Measurements from ENCODE around the gene TTLL5. TPM values are rescaled to one million over a fixed set of nuclear protein-coding genes. Genes with fewer than 3 reads are reported as not detected.

TTLL5 gene
- polyA plus RNA-seq, 1 of the 3 experiments (the other 2 are of a cell fraction): 9.6 TPM

DNA sequence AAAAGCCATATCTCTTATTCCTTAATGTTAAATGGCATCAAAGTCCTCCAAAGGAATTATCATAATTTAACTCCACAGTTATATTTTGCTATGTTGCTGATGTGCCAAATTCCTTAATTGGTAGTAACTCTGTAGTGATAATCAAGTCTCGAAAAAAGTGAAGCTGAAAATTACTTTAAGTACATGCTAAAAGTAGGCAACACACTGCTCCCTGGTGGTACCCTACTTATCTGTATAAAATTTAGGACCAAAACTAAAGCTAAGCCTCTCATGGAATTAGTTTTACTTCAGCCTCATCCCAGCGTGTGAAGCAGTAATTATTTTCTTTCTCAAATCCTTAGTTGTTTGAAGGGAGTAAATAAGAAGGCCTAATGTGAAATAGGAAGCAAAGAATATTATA lies 132.8 kb downstream of the TTLL5 start:
- peaks cover 10% of the 10 kb centered on the region; the same call in 1 of the 2 replicates for H3K9me3 ChIP-seq
- H3K9me2 ChIP-seq: no peaks in the 10 kb centered on the region
- DNase-seq: no peak
- H3K36me3 ChIP-seq (replicated peaks in 1 of 2; ENCODE audit: control insufficient read depth in 1 of 2, insufficient read depth in 2 of 2, low read length in 1 of 2): peaks cover 24 to 46% of the 10 kb centered on the region in 2 experiments
- CTCF ChIA-PET: interaction anchor here (0.7 to 3.4 kb wide), 14 partner anchors 10 to 257 kb away, joined by 3 to 16 read pairs (median 4); partner anchors contain the start of gene IFT43
- TF ChIP-seq RAD21 (IDR thresholded peaks at IDR 0.05; ENCODE audit: low read length): peak; percentile 11; the same call in 1 of the 2 replicates
- TF ChIP-seq GATA2 (CRISPR knock-in tag; IDR thresholded peaks at IDR 0.05): no peak
- TF ChIP-seq TEAD4 (IDR thresholded peaks at IDR 0.05; ENCODE audit: borderline replicate concordance, insufficient read depth): no peak
- no peak for TF ChIP-seq ZBTB33 (IDR thresholded peaks at IDR 0.05; ENCODE audit: borderline replicate concordance, low read depth)
- peak; percentile 35; the same call in 1 of the 2 replicates for TF ChIP-seq SMC3 (IDR thresholded peaks at IDR 0.05; ENCODE audit: low read depth, low read length)
- TF ChIP-seq, protein P1, sequence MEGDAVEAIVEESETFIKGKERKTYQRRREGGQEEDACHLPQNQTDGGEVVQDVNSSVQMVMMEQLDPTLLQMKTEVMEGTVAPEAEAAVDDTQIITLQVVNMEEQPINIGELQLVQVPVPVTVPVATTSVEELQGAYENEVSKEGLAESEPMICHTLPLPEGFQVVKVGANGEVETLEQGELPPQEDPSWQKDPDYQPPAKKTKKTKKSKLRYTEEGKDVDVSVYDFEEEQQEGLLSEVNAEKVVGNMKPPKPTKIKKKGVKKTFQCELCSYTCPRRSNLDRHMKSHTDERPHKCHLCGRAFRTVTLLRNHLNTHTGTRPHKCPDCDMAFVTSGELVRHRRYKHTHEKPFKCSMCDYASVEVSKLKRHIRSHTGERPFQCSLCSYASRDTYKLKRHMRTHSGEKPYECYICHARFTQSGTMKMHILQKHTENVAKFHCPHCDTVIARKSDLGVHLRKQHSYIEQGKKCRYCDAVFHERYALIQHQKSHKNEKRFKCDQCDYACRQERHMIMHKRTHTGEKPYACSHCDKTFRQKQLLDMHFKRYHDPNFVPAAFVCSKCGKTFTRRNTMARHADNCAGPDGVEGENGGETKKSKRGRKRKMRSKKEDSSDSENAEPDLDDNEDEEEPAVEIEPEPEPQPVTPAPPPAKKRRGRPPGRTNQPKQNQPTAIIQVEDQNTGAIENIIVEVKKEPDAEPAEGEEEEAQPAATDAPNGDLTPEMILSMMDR (IDR thresholded peaks at IDR 0.05): peak; percentile 38
- no peak for TF ChIP-seq CHD2 (IDR thresholded peaks at IDR 0.05; ENCODE audit: low read length, partially characterized antibody)
- no peaks in the 10 kb centered on the region; a peak in 1 of 4 replicates for H3K4me1 ChIP-seq (ENCODE audit: control insufficient read depth in 1 of 2, insufficient read depth in 2 of 2, low read depth in 1 of 2, low read length in 1 of 2)
- no peak overlapping the region for H3K9ac ChIP-seq
- peak overlapping the region in 1 of 2 experiments; percentile 30; a peak in 1 of 4 replicates for H3K27ac ChIP-seq (ENCODE audit: low read depth in 2 of 2, low read length in 1 of 2)
- H2AFZ ChIP-seq (ENCODE audit: low read depth): 0 out of 2 replicates have a peak overlapping the region, but pooled peaks have one; percentile 32
- H3K4me3 ChIP-seq (ENCODE audit: low read depth in 2 of 2, low read length in 1 of 2): no peak overlapping the region
- no peak overlapping the region for H3K4me2 ChIP-seq
- no peaks in the 10 kb centered on the region for H3K79me2 ChIP-seq (ENCODE audit: insufficient read depth)
- POLR2A ChIA-PET: no interaction called here
- H4K20me1 ChIP-seq (ENCODE audit: insufficient read depth): no peaks in the 10 kb centered on the region
- WGBS (ENCODE audit: low lambda C conversion rate): 87% methylated on average over 2 of the region's 2 CpGs
- no peaks in the 10 kb centered on the region for H3K27me3 ChIP-seq (ENCODE audit: insufficient read depth)
- peaks cover 11% of the 10 kb centered on the region for H3F3A ChIP-seq (replicated peaks; ENCODE audit: insufficient read depth)

- peak; percentile 7 for DNase-seq
- 84% methylated on average over 2 of the region's 2 CpGs for WGBS (ENCODE audit: low lambda C conversion rate)
- POLR2A ChIA-PET: no interaction called here
These were observed 133.6 kb downstream of the TTLL5 start for GRCh38 chr14:75794615-75795038.

More at GRCh38 chr14:75794615-75795038, 133.6 kb downstream of the TTLL5 start:
- Histone ChIP-seq H3K27me3 (ENCODE audit: insufficient read depth) (no peaks in the 10 kb centered on the region), H3K9me2 (no peaks in the 10 kb centered on the region), H3K4me3 (ENCODE audit: low read depth in 2 of 2, low read length in 1 of 2) (no peak overlapping the region; a peak in 1 of 4 replicates), H4K20me1 (ENCODE audit: insufficient read depth) (no peaks in the 10 kb centered on the region), H3K4me2 (no peak overlapping the region), H3K79me2 (ENCODE audit: insufficient read depth) (no peaks in the 10 kb centered on the region), H3K27ac (ENCODE audit: low read depth in 2 of 2, low read length in 1 of 2) (peak overlapping the region in 1 of 2 experiments; percentile 30; a peak in 2 of 4 replicates), H3K4me1 (ENCODE audit: control insufficient read depth in 1 of 2, insufficient read depth in 2 of 2, low read depth in 1 of 2, low read length in 1 of 2) (no peaks in the 10 kb centered on the region; a peak in 1 of 4 replicates), H3K36me3 (replicated peaks in 1 of 2; ENCODE audit: control insufficient read depth in 1 of 2, insufficient read depth in 2 of 2, low read length in 1 of 2) (peaks cover 21 to 44% of the 10 kb centered on the region in 2 experiments), H3K9ac (no peak overlapping the region), H3K9me3 (0 out of 2 replicates have a peak, but pooled peaks cover 5% of the 10 kb centered on the region), H3F3A (replicated peaks; ENCODE audit: insufficient read depth) (peaks cover 7% of the 10 kb centered on the region), H2AFZ (ENCODE audit: low read depth) (0 out of 2 replicates have a peak overlapping the region, but pooled peaks have one; percentile 32)
- CTCF ChIA-PET: interaction anchor here (0.7 to 3.4 kb wide), 15 partner anchors 9 to 256 kb away, joined by 3 to 16 read pairs (median 4); partner anchors contain the start of gene IFT43
- TF ChIP-seq, protein P1 (IDR thresholded peaks at IDR 0.05): peak; percentile 64
- TF ChIP-seq TEAD4 (IDR thresholded peaks at IDR 0.05; ENCODE audit: borderline replicate concordance, insufficient read depth) (no peak), RAD21 (IDR thresholded peaks at IDR 0.05; ENCODE audit: low read length) (peak; percentile 70), SMC3 (IDR thresholded peaks at IDR 0.05; ENCODE audit: low read depth, low read length) (peak; percentile 67), REST (IDR thresholded peaks at IDR 0.05; ENCODE audit: low read depth, low read length) (no peak), JUND (IDR thresholded peaks at IDR 0.05) (no peak), FOXJ3 (CRISPR knock-in tag; IDR thresholded peaks at IDR 0.05) (no peak), TCF12 (IDR thresholded peaks at IDR 0.05) (no peak)

Data from SK-N-SH (cell line).